OCI-M1 (cell line): Measurements from ENCODE around the gene AFF2.
A peak's percentile ranks its signal among the peaks of the same experiment; 100 is the strongest.
"Not testable (repeated sequence)": the region's sequence is repeated elsewhere in the genome, so short reads cannot be mapped to it uniquely, and the experiment has no call there.

Source experiments
- DNase-seq: peaks from one replicate; lab custom pipeline; 2025; lab: John Stamatoyannopoulos, UW

Gene AFF2

GRCh38 chrX:148634591-148634990 is 134.2 kb downstream of the AFF2 start:
- DNase-seq, result no peak

GRCh38 chrX:148643460-148643859 is 143.0 kb downstream of the AFF2 start:
- no peak for DNase-seq

- no peak for DNase-seq
Measured at GRCh38 chrX:148647651-148648050, 147.2 kb downstream of the AFF2 start.

GRCh38 chrX:148649145-148649795 is 148.9 kb downstream of the AFF2 start:
- no peak for DNase-seq

GRCh38 chrX:148658115-148658730 is 157.8 kb downstream of the AFF2 start:
- no peak for DNase-seq

- DNase-seq, result peak; percentile 8
Measured at GRCh38 chrX:148659481-148659880, 159.1 kb downstream of the AFF2 start.

GRCh38 chrX:148661035-148661434 is 160.6 kb downstream of the AFF2 start:
- DNase-seq, result peak; percentile 20

GRCh38 chrX:148662014-148662413 is 161.6 kb downstream of the AFF2 start:
- DNase-seq, result no peak

GRCh38 chrX:148664171-148664570 is 163.8 kb downstream of the AFF2 start:
- no peak for DNase-seq

GRCh38 chrX:148664995-148665394 is 164.6 kb downstream of the AFF2 start:
- no peak for DNase-seq

GRCh38 chrX:148669175-148669574 is 168.8 kb downstream of the AFF2 start:
- DNase-seq, result not testable (repeated sequence)

- peak; percentile 32 for DNase-seq
Measured at GRCh38 chrX:148670277-148670676, 169.9 kb downstream of the AFF2 start.

GRCh38 chrX:148672517-148672916 is 172.1 kb downstream of the AFF2 start:
- no peak for DNase-seq

GRCh38 chrX:148681605-148682004 is 181.2 kb downstream of the AFF2 start:
- DNase-seq, result no peak

GRCh38 chrX:148682206-148682605 is 181.8 kb downstream of the AFF2 start:
- no peak for DNase-seq

GRCh38 chrX:148691456-148691855 is 191.0 kb downstream of the AFF2 start:
- no peak for DNase-seq

GRCh38 chrX:148695255-148695654 is 194.8 kb downstream of the AFF2 start:
- no peak for DNase-seq

- DNase-seq, result no peak
Measured at GRCh38 chrX:148698221-148698620, 197.8 kb downstream of the AFF2 start.

- DNase-seq, result no peak
Measured at GRCh38 chrX:148700021-148700420, 199.6 kb downstream of the AFF2 start.

- no peak for DNase-seq
Measured at GRCh38 chrX:148713981-148714380, 213.6 kb downstream of the AFF2 start.

- DNase-seq, result no peak
Measured at GRCh38 chrX:148715361-148715760, 214.9 kb downstream of the AFF2 start.

- DNase-seq, result no peak
Measured at GRCh38 chrX:148722966-148723365, 222.5 kb downstream of the AFF2 start.

GRCh38 chrX:148723551-148723950 is 223.1 kb downstream of the AFF2 start:
- DNase-seq, result no peak

- no peak for DNase-seq
Measured at GRCh38 chrX:148728901-148729300, 228.5 kb downstream of the AFF2 start.
